ENCODE data around the gene CCL14. TPM values are rescaled to one million over a fixed set of nuclear protein-coding genes. Genes with fewer than 3 reads are reported as not detected.

Gene CCL14
- total and polyA plus RNA-seq, 2 of the 13 experiments (the other 11 are each of a cell fraction or from before 2014, with no cell fraction given) = 1.1 to 1.7 TPM

DNA sequence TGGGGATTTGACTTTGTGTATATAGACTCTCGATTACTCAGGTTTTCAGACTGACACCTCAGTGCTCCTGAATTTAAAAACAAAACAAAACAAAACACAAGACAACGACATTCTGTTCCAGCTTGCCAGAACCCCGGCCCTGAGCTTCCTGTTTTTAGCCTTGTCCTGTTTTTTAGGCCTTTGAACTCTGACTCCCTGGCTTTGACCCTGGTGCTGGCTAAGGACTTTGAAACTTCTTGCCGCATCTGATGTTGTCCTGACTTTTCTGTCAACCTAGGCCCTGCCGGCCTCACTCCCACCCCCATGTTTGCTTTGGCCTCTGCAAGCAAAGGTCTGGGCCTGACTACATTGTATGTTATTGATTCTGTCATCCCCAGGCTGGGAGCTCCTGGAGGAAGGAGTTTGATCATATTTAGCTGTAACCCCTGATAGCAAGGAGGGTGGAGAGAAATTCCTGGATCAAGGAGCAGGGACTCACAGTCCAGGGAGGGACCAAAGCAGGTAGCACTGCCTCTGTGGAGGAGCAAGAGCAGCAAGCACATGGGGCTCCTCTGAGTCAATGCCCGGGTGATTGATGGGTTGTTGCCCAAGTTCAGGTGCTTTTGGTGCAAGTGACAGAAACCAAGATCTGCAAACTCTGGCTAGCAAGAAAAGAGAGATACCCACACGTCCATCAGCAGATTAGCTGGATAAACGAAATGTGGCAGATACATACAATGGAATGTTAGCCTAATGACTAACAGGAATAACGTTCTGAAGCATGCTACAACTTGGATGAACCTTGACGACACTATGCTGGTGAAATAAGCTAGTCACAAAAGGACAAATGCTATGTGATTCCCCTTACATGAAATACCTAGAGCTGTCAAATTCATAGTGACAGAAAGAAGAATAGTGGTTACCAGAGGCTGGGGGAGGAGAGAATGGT is 12.9 kb downstream of the CCL14 start (continued):
- TF ChIP-seq, protein P1, sequence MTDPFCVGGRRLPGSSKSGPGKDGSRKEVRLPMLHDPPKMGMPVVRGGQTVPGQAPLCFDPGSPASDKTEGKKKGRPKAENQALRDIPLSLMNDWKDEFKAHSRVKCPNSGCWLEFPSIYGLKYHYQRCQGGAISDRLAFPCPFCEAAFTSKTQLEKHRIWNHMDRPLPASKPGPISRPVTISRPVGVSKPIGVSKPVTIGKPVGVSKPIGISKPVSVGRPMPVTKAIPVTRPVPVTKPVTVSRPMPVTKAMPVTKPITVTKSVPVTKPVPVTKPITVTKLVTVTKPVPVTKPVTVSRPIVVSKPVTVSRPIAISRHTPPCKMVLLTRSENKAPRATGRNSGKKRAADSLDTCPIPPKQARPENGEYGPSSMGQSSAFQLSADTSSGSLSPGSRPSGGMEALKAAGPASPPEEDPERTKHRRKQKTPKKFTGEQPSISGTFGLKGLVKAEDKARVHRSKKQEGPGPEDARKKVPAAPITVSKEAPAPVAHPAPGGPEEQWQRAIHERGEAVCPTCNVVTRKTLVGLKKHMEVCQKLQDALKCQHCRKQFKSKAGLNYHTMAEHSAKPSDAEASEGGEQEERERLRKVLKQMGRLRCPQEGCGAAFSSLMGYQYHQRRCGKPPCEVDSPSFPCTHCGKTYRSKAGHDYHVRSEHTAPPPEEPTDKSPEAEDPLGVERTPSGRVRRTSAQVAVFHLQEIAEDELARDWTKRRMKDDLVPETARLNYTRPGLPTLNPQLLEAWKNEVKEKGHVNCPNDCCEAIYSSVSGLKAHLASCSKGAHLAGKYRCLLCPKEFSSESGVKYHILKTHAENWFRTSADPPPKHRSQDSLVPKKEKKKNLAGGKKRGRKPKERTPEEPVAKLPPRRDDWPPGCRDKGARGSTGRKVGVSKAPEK (CRISPR knock-in tag; IDR thresholded peaks at IDR 0.05; ENCODE audit: borderline replicate concordance) = peak; percentile 63; the same call in 1 of the 2 replicates
- TF ChIP-seq ZNF136 (CRISPR knock-in tag; IDR thresholded peaks at IDR 0.05; ENCODE audit: low read depth) = no peak
- 0 out of 2 replicates have a peak, but pooled peaks have one; percentile 4 for TF ChIP-seq SNAI1 (CRISPR knock-in tag; IDR thresholded peaks at IDR 0.05; ENCODE audit: borderline replicate concordance)
- TF ChIP-seq, protein P2, sequence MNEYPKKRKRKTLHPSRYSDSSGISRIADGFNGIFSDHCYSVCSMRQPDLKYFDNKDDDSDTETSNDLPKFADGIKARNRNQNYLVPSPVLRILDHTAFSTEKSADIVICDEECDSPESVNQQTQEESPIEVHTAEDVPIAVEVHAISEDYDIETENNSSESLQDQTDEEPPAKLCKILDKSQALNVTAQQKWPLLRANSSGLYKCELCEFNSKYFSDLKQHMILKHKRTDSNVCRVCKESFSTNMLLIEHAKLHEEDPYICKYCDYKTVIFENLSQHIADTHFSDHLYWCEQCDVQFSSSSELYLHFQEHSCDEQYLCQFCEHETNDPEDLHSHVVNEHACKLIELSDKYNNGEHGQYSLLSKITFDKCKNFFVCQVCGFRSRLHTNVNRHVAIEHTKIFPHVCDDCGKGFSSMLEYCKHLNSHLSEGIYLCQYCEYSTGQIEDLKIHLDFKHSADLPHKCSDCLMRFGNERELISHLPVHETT (CRISPR knock-in tag; conservative IDR thresholded peaks at IDR 0.05) = 0 out of 2 replicates have a peak, but pooled peaks have one; percentile 82
- TF ChIP-seq, protein P3, sequence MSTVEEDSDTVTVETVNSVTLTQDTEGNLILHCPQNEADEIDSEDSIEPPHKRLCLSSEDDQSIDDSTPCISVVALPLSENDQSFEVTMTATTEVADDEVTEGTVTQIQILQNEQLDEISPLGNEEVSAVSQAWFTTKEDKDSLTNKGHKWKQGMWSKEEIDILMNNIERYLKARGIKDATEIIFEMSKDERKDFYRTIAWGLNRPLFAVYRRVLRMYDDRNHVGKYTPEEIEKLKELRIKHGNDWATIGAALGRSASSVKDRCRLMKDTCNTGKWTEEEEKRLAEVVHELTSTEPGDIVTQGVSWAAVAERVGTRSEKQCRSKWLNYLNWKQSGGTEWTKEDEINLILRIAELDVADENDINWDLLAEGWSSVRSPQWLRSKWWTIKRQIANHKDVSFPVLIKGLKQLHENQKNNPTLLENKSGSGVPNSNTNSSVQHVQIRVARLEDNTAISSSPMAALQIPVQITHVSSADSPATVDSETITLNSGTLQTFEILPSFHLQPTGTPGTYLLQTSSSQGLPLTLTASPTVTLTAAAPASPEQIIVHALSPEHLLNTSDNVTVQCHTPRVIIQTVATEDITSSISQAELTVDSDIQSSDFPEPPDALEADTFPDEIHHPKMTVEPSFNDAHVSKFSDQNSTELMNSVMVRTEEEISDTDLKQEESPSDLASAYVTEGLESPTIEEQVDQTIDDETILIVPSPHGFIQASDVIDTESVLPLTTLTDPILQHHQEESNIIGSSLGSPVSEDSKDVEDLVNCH (CRISPR knock-in tag; IDR thresholded peaks at IDR 0.05) = no peak
- no peak for TF ChIP-seq ZFAT (CRISPR knock-in tag; conservative IDR thresholded peaks at IDR 0.05)
- TF ChIP-seq ZBTB3 (CRISPR knock-in tag; IDR thresholded peaks at IDR 0.05; ENCODE audit: borderline replicate concordance, low read depth) = no peak
- peak; percentile 59 for TF ChIP-seq YY1 (IDR thresholded peaks at IDR 0.05; ENCODE audit: insufficient read depth, insufficient replicate concordance, low read depth, low read length)
- no peak for TF ChIP-seq ZSCAN31 (CRISPR knock-in tag; IDR thresholded peaks at IDR 0.05; ENCODE audit: low read depth)
- no peak for TF ChIP-seq IRX3 (CRISPR knock-in tag; IDR thresholded peaks at IDR 0.05; ENCODE audit: borderline replicate concordance, low read depth)
- TF ChIP-seq ZNF343 (CRISPR knock-in tag; IDR thresholded peaks at IDR 0.05) = no peak
- no peak for TF ChIP-seq TBP (CRISPR knock-in tag; IDR thresholded peaks at IDR 0.05)
- TF ChIP-seq TBL1XR1 (IDR thresholded peaks at IDR 0.05; ENCODE audit: borderline replicate concordance, low read length, partially characterized antibody) = peak; percentile 99
- TF ChIP-seq NFKB2 (CRISPR knock-in tag; IDR thresholded peaks at IDR 0.05; ENCODE audit: borderline replicate concordance) = no peak
- TF ChIP-seq, protein P4, sequence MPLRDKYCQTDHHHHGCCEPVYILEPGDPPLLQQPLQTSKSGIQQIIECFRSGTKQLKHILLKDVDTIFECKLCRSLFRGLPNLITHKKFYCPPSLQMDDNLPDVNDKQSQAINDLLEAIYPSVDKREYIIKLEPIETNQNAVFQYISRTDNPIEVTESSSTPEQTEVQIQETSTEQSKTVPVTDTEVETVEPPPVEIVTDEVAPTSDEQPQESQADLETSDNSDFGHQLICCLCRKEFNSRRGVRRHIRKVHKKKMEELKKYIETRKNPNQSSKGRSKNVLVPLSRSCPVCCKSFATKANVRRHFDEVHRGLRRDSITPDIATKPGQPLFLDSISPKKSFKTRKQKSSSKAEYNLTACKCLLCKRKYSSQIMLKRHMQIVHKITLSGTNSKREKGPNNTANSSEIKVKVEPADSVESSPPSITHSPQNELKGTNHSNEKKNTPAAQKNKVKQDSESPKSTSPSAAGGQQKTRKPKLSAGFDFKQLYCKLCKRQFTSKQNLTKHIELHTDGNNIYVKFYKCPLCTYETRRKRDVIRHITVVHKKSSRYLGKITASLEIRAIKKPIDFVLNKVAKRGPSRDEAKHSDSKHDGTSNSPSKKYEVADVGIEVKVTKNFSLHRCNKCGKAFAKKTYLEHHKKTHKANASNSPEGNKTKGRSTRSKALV (CRISPR knock-in tag; IDR thresholded peaks at IDR 0.05) = no peak
- peak; percentile 87 for TF ChIP-seq ZNF12 (CRISPR knock-in tag; IDR thresholded peaks at IDR 0.05)
- peak; percentile 61; the same call in 1 of the 2 replicates for TF ChIP-seq MEIS1 (CRISPR knock-in tag; IDR thresholded peaks at IDR 0.05; ENCODE audit: borderline replicate concordance)
- peak; percentile 45; the same call in 1 of the 2 replicates for TF ChIP-seq ZNF772 (CRISPR knock-in tag; IDR thresholded peaks at IDR 0.05)
- peak; percentile 63; the same call in 1 of the 2 replicates for TF ChIP-seq GABPB1 (CRISPR knock-in tag; IDR thresholded peaks at IDR 0.05)
